ENCODE measurements around the gene PIANP.

Gene PIANP

DNA sequence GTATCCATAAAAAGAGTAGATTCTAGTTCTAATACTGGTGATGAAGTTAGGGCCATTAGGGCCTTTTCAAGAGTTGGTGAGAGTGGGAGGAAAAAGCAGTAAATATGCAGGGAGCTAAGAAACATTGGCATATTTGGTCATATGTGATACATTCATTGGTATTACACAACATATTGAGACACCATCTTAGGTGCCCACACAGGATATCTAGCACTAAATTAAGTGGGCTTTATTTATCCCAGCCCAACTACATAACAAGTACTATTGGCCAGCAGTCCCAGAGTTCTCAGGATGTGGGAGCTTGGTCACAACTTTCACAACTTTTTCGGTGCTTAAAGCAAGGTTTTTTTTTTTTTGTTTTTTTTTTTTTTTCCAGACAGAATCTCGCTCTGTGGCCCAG, 35.7 kb downstream of the PIANP start:
- DNase-seq = no peak

DNA sequence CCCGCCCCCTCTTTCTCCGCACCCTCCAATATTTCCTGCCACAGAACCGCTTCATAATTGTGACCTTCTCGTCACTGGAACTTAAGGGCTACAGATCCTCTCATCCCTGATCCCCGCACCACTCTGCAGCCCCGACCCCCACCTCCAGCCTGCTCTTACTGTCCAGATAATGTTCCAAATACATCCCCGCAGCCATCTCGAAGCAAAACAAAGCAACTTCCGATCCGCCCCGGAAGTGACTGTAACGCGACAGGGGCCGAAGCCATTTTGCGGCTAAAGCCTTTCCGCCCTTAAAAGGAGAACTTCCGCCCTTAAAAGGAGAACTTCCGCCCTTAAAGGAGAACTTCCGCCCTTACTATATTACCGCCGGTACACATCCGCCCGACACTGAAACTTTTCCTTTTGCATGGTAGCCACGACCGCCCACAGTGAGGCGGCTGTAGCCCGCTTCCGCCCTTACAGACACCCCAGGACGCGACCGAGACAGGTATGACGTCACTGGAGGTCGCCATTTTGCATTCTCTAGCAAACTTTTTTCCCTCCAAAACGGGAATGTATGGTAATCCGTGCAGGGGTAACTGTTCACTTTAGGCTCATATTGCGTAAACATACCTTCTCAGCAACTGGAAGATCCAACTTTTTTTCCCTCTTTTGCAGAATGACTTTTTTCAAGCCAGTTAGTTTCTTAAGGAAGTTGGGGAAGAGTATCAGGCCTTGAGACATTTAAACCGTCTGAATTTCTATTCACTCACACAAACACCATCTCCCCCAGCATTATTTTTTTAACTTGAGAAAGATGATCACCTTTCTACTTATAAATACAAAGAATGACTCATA, 37.5 kb downstream of the PIANP start, which contains the start of gene ING4:
Gene ING4, minus strand, starts transcription at position 214 of the 837 bp plus-strand sequence. Its CDS starts 18 bp downstream, at position 196.
- DNase-seq = peak; percentile 99 to 100

DNA sequence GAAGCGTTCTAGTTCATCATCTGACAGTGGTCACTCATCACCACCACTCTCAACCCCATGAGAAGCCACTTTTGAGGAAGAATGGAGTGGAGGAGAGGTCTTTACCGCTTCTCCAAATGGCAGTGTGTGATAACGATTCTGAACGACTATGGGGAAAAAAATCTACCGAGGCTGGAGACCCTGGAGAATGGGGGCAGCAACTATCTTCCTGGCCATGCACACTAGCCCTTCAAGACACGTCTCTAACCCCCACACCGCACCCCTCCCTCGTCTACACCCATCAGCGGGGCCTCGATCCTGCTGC, 38.1 kb downstream of the PIANP start:
- DNase-seq = no peak

DNA sequence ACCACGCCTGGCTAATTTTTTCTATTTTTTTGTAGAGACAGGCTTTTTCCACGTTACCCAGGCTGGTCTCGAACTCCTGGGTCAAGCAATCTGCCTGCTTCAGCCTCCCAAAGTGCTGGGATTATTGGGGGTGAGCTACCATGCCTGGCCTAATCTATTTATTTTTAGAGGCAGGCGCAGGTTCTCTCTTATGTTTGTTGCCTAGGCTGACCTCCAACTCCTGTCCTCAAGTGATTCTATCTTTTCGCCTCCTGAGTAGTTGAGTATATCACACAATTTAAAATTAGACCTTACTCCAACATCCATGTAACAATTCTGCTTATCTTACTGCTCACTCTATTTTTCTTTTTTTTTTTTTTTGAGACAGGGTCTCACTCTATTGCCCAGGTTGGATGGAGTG, 46.6 kb downstream of the PIANP start:
- DNase-seq = no peak

DNA sequence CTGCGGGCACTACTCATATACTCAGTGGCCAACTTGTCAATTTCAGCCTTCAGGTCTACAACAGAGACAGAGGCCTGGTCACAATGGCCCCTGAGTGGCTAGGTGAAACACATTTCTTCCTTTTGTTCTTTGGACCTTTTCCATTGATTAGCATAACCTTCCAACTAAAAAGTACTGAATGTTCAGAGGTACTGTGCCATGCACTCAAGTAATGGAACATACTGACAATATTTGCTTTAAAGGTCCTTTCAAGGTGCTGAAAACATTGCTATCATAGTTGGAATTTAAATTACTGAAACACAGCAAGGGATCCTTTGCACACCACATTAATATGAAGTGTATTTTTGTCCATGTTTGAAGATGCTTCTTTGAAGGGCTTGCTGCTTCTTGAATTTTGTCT, 47.3 kb downstream of the PIANP start:
- DNase-seq = no peak

DNA sequence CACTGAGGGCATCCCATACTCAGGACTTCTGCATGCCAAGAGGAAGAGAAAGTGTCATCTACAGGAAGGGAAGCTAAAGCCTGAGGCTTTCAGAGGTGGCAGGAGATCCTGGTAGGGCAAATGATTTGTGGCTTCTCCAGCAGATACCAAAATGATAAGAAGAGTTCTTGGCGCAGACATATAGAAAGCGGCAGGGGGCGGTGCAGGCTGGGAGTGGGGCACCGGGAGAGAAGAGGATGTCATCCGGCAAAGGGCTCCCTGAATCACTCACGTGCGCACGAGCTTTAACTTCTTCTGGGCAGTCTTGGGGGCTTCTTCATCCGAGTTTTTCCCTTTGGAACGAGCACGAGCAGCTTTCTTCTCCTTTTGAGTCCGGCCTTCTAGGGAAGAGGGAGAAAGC, 48.2 kb downstream of the PIANP start:
- DNase-seq = no peak

DNA sequence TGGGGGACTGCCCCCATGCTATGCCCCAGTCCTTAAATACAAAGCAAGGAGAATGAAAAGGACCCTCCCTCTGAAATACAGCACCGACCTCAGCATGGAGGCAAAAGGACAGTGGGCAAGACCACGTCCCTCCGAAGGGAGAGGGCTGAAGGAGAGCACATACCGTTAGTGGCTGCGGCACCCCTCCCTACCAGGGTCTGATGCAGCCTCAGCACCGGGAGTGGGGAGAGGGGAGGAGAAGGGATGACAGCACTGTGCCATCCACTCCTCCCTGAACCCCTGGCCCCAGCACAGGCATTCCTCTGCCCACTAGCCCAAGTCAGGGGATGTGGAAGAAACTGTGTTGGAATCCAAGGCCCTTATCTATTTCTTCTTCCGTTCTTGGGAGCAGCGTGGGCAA, 49.8 kb downstream of the PIANP start:
- DNase-seq = no peak

DNA sequence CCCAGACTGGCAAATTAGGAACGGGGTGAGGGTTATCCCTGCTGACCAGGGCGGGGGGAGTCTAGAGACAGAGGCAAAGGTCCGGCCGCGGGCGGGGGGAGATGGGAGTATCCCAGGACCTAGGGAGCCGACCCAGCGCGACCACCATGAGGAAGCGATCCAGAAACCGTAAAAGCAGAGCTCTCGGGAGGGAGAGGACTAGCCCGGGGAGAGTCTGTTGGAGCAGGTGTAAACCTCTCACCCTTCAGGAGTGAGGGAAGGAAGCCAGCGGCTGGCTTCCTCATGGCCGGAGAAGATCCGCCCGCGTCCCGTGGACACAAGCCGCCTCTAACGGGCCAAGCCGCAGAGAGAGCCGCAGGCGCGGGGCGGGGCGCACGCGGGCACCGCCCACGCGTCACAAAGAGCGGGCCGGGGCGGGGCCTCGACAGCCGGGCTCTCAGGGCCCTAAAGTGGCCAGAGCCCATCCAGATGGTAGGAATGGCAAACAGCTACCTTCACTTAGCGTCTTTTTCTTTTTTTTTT, 53.5 kb downstream of the PIANP start, which contains the start of gene ACRBP:
Gene ACRBP, minus strand, starts transcription at position 350 of the 522 bp plus-strand sequence. Its CDS starts 66 bp downstream, at position 284.
- no peak for DNase-seq

DNA sequence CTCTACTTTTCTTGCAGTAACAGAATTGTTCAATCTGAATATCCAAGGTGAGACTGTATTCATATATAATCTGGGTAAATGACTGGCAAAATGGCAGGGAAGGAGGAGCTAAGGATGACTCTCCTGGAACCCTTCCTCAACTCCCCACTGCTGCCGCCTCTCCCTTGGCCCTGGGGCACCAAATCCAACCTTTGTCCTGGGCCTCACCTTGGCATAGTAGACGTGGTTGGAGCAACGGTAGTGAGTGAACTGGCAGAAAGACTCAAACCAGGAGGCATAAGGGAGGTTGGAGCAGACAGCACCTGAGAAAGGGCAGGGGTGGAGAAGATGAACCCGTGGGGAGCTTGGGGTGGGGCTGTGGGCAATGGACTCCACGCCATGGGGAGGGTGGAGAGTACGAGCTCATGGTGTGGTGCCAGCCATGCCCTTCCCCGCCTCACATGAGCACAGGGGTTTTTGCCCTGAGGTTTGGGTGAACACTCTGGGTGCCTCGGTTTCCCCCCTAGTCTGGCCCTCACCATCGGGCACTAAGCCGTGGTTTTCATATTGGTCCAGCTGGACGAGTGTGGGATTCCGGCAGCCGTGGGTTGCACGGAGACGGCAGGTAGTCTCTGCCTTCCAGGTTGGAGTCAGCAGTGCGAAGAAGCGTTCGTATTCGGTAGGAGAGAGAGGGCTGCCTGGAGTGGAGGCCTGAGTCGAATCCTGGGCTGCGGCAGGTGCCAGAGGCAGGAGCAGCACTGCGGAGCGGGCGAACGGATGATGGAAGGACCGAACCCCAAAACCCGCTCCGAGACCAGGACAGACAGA, 54.1 kb downstream of the PIANP start:
- no peak for DNase-seq

DNA sequence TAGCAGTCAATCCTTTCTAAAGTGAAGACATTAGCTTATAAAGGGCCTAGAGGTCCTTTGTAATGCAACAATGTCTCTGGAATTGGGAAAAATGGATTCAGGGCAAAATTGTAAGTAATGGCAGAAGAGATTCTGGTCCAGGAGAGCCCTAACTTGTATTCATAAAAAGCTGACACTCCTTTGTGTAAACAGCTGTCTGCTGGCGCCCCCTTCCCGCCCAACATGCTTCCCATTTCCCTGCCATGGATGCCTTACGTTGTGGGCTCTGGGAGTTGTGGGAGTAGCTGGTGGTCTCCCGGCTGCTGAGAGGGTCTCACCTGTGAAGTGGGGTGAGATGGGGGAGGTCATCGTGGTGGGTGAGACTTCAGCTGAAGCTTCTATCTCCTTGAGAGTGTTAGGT, 55.7 kb downstream of the PIANP start:
- no peak for DNase-seq

DNA sequence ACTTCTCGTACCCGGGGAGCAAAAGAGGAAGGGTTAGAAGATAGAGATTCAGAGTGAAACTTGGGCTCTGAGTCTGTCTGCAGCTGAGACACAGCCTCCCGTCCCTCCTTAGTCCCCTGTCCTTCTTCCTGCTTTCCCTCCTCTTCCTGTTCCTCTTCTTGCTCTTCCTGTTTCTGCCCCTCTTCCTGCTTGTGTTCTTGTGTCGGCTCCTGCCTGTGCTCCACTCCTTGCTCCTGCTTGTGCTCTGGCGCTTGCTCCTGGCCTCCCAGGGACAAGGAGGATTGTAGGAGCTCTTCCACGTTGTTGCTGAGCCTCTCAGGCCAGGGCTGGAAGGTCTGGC, 56.4 kb downstream of the PIANP start:
- no peak for DNase-seq

Data from NCI-H446 (cell line).